T-helper 17 cell (primary cell): ENCODE data around the gene CLSTN1. TPM values are rescaled to one million over a fixed set of nuclear protein-coding genes. Genes with fewer than 3 reads are reported as not detected.
A peak's percentile ranks its signal among the peaks of the same experiment; 100 is the strongest.

ENCODE experiments used
- ATAC-seq: fragments of 150-1000 bp; cut with Tn5 transposase; 2 replicates; pipeline ENCODE4 v1.10.0; 2021; ENCODE audit warnings: mild to moderate bottlenecking, moderate library complexity
- DNase-seq, 3 donors: peaks; one replicate each; pipeline versions ENCODE4 v3.0.0 to v3.0.0-alpha.2; 2020 to 2021
- H3K9me3 ChIP-seq: one replicate; pipeline ENCODE4 v1.7.0; 2013; ENCODE audit warnings: low read length, mild to moderate bottlenecking; ENCODE audit not compliant: control insufficient read depth, poor library complexity, severe bottlenecking
- H3K27ac Mint-ChIP-seq: one replicate; pipeline ENCODE4 v1.8.0; 2022; ENCODE audit warnings: mild to moderate bottlenecking, moderate library complexity, mixed read lengths
- H3K27me3 Mint-ChIP-seq: one replicate; pipeline ENCODE4 v1.8.0; 2022; ENCODE audit warnings: mixed read lengths
- H3K36me3 Mint-ChIP-seq: one replicate; pipeline ENCODE4 v1.8.0; 2022; ENCODE audit warnings: low read depth, mixed read lengths
- H3K4me1 Mint-ChIP-seq: one replicate; pipeline ENCODE4 v1.8.0; 2022; ENCODE audit warnings: mild to moderate bottlenecking, mixed read lengths
- H3K4me3 Mint-ChIP-seq: one replicate; pipeline ENCODE4 v1.8.0; 2022; ENCODE audit warnings: mild to moderate bottlenecking, moderate library complexity, mixed read lengths
- total RNA-seq, 4 donors: library from RNA in 2 of 4; stranded (reverse) in 2 of 4; gene quantifications; one replicate each; pipeline ENCODE4 v1.2.3 and lab custom pipeline; 2022 to 2026

Gene CLSTN1
- total RNA-seq, 2 donors from 2014 or later, result 86.3 to 91.5 TPM

DNA sequence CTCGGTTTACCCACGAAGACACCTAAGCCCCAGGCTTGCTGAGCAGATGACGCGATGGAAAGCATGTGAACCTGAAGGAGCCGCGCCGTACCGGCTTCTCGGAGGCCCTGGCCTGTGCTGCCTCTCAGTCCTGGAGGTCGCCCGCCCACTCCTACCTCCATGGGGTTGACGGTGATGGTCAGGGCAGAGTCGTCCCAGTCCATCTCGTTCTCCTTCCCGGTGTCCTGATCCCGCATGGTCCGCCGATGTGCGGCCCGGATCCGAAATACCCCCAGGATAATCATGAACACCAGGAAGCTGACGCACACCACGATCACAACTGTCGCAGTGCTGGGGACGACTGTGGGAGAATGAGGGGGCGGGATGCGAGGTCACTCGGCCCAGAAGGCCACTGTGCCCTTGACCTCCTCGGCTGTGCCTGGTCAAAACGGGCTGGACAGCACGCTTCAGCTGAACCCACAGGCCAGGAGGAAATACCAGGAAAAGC is 92.7 kb downstream of the CLSTN1 start:
- H3K4me3 Mint-ChIP-seq, result peak overlapping the region; percentile 39
- peaks cover 42% of the 10 kb centered on the region for H3K4me1 Mint-ChIP-seq
- H3K27me3 Mint-ChIP-seq, result no peaks in the 10 kb centered on the region
- DNase-seq, result no peak
- peak overlapping the region; percentile 91 for H3K27ac Mint-ChIP-seq
- H3K36me3 Mint-ChIP-seq, result peaks cover 7% of the 10 kb centered on the region
- ATAC-seq, result no peak
- no peaks in the 10 kb centered on the region for H3K9me3 ChIP-seq

DNA sequence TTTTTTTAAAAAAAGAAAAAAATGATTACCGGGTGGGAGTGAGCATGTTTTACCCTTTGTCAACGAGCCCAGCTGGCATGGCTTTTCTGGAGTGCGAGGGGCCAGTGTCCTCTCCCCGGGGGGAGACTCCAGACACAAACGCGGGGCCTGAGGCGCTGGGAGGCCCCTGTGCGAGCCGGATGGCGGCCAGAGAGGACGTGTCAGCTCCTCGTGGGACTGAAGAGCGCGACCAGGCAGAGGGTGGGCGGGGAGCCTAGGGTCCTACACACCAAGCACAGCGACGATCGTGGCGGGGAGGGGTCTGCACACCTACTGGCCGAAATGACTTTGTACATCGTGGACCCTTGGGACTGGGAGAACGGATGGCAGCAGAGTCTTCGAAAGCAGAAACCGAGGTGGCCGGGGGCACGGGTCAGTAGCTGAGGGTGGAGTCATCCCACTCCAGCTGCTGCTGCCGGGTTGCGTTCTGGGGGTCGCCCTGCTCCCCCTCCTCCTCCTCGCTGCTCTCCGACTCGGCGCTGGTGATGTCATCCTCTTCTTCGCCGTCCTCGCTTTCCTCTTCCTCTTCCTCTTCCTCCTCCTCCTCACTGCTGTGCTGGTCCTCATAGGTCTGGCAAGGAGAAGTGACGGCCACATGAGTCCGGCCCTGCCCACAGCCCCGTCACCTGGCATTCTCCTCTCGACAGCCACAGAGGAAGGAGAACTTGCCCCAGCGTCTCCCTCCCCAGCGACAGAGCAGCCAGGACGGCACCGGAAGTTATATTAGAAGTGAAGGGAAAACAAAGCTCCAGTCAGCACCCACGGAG is 93.5 kb downstream of the CLSTN1 start:
- Mint-ChIP-seq H3K4me3 (peak overlapping the region; percentile 57), H3K27ac (peak overlapping the region; percentile 91), H3K27me3 (no peaks in the 10 kb centered on the region), H3K4me1 (peaks cover 42% of the 10 kb centered on the region), H3K36me3 (peaks cover 7% of the 10 kb centered on the region)
- DNase-seq, result no peak
- H3K9me3 ChIP-seq, result no peaks in the 10 kb centered on the region
- ATAC-seq, result no peak

DNA sequence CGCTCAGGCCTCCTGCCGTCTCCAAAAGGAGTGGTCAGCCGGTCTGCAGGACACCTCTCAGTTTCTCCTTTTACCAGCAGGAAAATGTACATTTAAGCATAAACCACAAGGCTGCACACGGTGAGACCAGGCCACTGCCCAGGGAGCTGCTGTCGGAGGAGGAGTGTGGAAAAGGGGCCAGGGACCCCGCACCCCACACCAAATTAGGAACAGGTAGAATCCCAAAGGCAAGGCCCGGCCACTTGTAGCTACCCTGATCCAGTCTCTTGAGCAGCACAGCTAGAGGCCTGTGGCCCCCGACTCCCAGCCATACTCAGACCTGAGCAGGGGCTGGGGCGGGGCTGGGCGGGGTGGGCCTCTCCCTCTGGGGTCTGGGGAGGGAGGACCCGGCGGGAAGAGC is 94.2 kb downstream of the CLSTN1 start:
- H3K36me3 Mint-ChIP-seq, result peaks cover 7% of the 10 kb centered on the region
- peaks cover 48% of the 10 kb centered on the region for H3K4me1 Mint-ChIP-seq

DNA sequence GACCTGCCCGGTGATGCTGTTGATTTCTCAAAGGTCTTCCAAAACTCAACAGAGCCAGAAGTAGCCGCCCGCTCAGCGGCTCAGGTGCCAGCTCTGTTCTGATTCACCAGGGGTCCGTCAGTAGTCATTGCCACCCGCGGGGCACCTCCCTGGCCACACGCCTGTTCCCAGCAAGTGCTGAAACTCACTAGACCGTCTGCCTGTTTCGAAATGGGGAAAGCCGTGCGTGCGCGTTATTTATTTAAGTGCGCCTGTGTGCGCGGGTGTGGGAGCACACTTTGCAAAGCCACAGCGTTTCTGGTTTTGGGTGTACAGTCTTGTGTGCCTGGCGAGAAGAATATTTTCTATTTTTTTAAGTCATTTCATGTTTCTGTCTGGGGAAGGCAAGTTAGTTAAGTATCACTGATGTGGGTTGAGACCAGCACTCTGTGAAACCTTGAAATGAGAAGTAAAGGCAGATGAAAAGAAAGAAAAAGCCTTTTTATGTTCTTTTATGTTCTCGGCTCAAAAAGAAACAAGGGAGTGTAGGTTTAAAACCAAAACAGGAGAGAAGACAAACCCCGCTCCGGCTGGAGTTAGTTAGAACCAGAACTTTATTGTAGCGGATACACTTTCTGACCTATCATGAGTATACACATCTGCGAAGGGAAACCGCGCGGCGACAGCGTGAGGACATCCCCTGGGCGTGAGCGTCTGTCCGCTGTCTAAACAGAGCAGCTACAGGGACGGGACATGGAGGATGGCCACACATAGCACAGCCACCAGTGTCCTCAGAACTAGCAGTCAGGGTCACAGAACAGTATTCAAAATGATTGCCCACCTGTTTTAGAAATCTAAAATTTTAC is 95.1 kb downstream of the CLSTN1 start:
- H3K9me3 ChIP-seq, result no peaks in the 10 kb centered on the region
- peak overlapping the region; percentile 98 for H3K27ac Mint-ChIP-seq
- H3K27me3 Mint-ChIP-seq, result no peaks in the 10 kb centered on the region
- ATAC-seq, result peak; percentile 71
- DNase-seq, result no peak
- H3K4me3 Mint-ChIP-seq, result peak overlapping the region; percentile 82
- peaks cover 7% of the 10 kb centered on the region for H3K36me3 Mint-ChIP-seq
- H3K4me1 Mint-ChIP-seq, result peaks cover 49% of the 10 kb centered on the region

More for the DNA sequence above, 94.2 kb downstream of the CLSTN1 start:
- H3K27ac Mint-ChIP-seq, result peak overlapping the region; percentile 98
- H3K4me3 Mint-ChIP-seq, result peak overlapping the region; percentile 82
- DNase-seq, result no peak
- ATAC-seq, result no peak
- no peaks in the 10 kb centered on the region for H3K27me3 Mint-ChIP-seq
- H3K9me3 ChIP-seq, result no peaks in the 10 kb centered on the region

DNA sequence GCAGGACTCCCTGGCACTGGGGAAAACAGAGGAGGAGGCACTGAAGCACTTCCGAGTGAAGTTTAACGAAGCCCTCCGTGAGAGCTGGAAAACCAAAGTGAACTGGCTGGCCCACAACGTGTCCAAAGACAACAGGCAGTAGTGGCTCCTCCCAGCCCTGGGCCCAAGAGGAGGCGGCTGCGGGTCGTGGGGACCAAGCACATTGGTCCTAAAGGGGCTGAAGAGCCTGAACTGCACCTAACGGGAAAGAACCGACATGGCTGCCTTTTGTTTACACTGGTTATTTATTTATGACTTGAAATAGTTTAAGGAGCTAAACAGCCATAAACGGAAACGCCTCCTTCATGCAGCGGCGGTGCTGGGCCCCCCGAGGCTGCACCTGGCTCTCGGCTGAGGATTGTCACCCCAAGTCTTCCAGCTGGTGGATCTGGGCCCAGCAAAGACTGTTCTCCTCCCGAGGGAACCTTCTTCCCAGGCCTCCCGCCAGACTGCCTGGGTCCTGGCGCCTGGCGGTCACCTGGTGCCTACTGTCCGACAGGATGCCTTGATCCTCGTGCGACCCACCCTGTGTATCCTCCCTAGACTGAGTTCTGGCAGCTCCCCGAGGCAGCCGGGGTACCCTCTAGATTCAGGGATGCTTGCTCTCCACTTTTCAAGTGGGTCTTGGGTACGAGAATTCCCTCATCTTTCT is 96.7 kb downstream of the CLSTN1 start:
- Mint-ChIP-seq H3K27ac (peak overlapping the region; percentile 98), H3K4me3 (peak overlapping the region; percentile 31), H3K27me3 (no peaks in the 10 kb centered on the region), H3K4me1 (peaks cover 49% of the 10 kb centered on the region), H3K36me3 (peaks cover 7% of the 10 kb centered on the region)
- DNase-seq, result no peak
- H3K9me3 ChIP-seq, result no peaks in the 10 kb centered on the region
- ATAC-seq, result no peak

DNA sequence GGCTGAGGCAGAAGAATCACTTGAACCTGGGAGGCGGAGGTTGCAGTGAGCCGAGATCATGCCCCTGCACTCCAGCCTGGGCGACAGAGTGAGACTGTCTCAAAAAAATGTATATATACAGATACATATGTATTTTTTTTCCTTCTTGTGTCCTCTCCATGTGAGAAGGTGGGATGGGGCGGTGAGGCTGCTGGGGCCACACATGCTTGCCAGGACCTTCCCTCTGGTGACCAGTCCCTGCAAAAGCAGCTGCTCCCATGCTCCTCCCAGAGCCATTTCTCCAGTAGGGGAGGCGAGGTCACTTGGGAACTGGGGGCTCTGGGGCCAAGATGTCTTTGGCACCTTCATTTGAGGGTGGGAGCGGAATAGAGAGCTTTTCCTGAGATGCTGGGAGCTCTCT is 97.4 kb downstream of the CLSTN1 start:
- no peak overlapping the region for H3K27ac Mint-ChIP-seq

DNA sequence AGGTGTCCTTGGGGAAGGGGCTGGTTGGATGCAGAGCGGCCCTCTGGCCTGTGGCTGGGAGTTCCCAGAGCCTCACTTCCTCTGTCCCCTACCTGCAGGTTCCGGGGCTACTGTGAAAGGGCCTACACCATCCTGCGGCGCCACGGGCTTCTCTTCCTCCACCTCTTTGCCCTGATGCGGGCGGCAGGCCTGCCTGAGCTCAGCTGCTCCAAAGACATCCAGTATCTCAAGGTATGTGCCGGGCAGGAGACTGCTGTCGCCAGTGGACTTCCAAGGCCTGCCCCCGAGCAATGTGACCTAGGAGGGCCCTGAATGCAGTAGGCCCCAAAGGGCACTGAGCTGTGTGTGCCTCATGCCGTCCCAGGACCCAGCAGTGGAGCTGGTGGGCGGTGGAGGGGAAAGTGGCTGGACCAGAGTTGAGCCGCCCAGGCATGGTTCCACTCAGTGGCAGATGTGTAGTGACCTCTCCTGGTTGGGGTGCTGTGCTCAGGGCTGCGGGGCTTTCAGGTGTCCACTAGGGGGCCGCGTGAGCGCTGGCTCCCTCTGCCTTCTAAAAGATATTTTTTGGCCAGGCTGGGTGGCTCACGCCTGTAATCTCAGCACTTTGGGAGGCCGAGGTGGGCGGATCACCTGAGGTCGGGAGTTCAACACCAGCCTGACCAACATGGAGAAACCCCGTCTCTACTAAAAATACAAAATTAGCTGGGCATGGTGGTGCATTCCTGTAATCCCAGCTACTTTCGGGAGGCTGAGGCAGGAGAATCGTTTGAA is 98.9 kb downstream of the CLSTN1 start:
- no peaks in the 10 kb centered on the region for H3K9me3 ChIP-seq
- DNase-seq (peak; percentile 57 to 61 (median 61)), ATAC-seq (peak; percentile 59)
- peak overlapping the region; percentile 83 for H3K27ac Mint-ChIP-seq
- H3K4me1 Mint-ChIP-seq, result peaks cover 43% of the 10 kb centered on the region
- H3K4me3 Mint-ChIP-seq, result no peak overlapping the region
- H3K27me3 Mint-ChIP-seq, result no peaks in the 10 kb centered on the region
- no peaks in the 10 kb centered on the region for H3K36me3 Mint-ChIP-seq

More for the DNA sequence above, 97.4 kb downstream of the CLSTN1 start:
- Mint-ChIP-seq H3K36me3 (peaks cover 5% of the 10 kb centered on the region), H3K27me3 (no peaks in the 10 kb centered on the region), H3K4me3 (peak overlapping the region; percentile 31), H3K4me1 (peaks cover 44% of the 10 kb centered on the region)
- ATAC-seq (no peak), DNase-seq (no peak)
- no peaks in the 10 kb centered on the region for H3K9me3 ChIP-seq

DNA sequence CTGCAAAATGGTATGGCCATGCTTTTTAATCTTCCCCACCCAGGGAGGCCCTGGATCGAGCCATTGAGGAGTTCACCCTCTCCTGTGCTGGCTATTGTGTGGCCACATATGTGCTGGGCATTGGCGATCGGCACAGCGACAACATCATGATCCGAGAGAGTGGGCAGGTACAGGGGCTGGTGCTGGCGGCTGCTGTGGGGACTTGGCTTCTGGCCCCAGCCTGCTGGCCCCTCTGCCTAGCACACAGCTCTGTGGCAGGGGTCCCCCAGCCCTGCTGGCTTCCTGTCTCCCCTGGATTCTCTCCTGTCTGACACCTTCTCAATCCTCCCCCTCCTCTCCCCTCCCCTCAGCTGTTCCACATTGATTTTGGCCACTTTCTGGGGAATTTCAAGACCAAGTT is 99.8 kb downstream of the CLSTN1 start:
- ATAC-seq (no peak), DNase-seq (no peak)
- Mint-ChIP-seq H3K36me3 (no peaks in the 10 kb centered on the region), H3K27me3 (no peaks in the 10 kb centered on the region), H3K27ac (no peak overlapping the region), H3K4me3 (no peak overlapping the region), H3K4me1 (peaks cover 42% of the 10 kb centered on the region)
- no peaks in the 10 kb centered on the region for H3K9me3 ChIP-seq

DNA sequence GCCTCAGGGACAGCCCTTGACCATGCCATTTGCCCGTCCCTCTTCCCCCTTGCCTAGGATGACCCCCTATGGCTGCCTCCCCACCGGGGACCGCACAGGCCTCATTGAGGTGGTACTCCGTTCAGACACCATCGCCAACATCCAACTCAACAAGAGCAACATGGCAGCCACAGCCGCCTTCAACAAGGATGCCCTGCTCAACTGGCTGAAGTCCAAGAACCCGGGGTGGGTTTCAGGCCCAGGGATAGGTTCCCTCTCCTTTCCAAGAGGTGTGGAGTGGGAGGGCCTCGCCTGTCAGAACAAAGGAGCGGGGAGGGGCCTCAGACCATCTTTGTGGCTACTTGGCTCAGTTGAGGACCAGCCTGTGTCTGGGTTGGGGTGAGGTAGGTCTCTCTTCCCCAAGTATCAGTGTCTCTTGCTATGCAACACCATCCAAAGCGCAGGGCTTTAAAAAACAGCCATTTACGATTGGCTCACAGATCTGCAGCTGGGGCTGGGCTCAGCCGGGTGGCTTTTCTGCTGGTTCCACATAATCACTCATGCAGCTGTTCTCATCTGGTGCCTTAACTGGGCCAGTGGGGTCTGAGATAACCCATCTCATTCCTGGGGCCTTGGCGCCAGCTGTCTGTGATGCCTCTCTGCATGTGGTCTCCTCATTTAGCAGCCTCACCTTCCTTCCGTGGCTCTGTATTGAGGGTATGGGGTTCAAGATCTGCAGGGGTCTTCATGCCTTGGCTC is 100.5 kb downstream of the CLSTN1 start:
- H3K27me3 Mint-ChIP-seq, result no peaks in the 10 kb centered on the region
- peak overlapping the region; percentile 15 for H3K4me3 Mint-ChIP-seq

DNA sequence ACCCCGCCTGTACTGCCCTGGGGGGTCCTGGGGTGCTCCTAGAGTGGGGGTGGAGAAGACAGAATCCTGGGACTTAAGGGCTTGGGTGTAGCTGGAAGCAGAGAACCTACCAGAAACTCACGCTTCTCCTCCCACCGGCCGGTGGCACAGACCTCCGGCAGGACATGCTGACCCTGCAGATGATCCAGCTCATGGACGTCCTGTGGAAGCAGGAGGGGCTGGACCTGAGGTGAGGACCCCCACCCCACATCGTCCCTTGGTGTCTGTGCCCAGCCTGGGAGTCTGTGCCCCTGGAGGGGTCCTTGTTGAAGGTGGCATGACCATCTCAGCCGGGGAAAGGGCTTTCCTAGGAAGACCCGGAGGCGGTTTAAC is 101.4 kb downstream of the CLSTN1 start:
- Mint-ChIP-seq H3K4me3 (no peak overlapping the region), H3K4me1 (peaks cover 35% of the 10 kb centered on the region), H3K27ac (no peak overlapping the region), H3K27me3 (no peaks in the 10 kb centered on the region), H3K36me3 (peaks cover 6% of the 10 kb centered on the region)
- DNase-seq (no peak), ATAC-seq (no peak)
- no peaks in the 10 kb centered on the region for H3K9me3 ChIP-seq

More for the DNA sequence above, 100.5 kb downstream of the CLSTN1 start:
- Mint-ChIP-seq H3K27ac (no peak overlapping the region), H3K36me3 (no peaks in the 10 kb centered on the region), H3K4me1 (peaks cover 35% of the 10 kb centered on the region)
- H3K9me3 ChIP-seq, result no peaks in the 10 kb centered on the region
- ATAC-seq, result no peak
- no peak for DNase-seq

DNA sequence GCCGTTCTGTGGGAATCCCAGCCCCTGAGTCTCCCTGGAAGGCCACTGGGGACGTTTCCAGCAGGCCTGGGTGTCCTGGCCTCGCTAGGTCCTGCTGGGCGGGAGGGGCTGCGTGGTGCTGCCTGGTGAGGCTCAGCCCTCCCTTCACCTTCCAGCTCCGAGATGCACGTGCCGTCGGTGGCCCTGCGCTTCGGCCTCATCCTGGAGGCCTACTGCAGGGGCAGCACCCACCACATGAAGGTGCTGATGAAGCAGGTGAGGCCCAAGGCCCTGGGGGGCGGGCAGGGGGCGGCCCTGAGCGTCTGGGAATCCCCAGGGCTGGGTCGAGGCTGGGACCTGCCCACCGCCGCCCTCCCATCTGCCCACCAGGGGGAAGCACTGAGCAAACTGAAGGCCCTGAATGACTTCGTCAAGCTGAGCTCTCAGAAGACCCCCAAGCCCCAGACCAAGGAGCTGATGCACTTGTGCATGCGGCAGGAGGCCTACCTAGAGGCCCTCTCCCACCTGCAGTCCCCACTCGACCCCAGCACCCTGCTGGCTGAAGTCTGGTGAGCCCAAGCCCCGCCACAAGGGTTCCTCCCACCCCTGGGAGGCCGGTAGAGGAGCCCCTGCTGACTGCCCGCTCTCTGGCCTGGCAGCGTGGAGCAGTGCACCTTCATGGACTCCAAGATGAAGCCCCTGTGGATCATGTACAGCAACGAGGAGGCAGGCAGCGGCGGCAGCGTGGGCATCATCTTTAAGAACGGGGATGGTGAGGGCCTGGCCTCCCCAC is 102.0 kb downstream of the CLSTN1 start:
- H3K36me3 Mint-ChIP-seq, result peaks cover 9% of the 10 kb centered on the region

More for the DNA sequence above, 102.0 kb downstream of the CLSTN1 start:
- no peaks in the 10 kb centered on the region for H3K27me3 Mint-ChIP-seq
- peaks cover 36% of the 10 kb centered on the region for H3K4me1 Mint-ChIP-seq
- no peaks in the 10 kb centered on the region for H3K9me3 ChIP-seq
- peak; percentile 74 to 82 (median 74) for DNase-seq
- H3K27ac Mint-ChIP-seq, result peak overlapping the region; percentile 57
- H3K4me3 Mint-ChIP-seq, result peak overlapping the region; percentile 59
- peak; percentile 59 for ATAC-seq
